A549 (cell line): ENCODE results near the gene AGPAT2. TPM values are rescaled to one million over a fixed set of nuclear protein-coding genes. Genes with fewer than 3 reads are reported as not detected.

ENCODE experiments used
- ATAC-seq, 2 experiments: fragments of 200-7000 bp in 1 of 2; fragments of >200 bp in 1 of 2; cut with Nextera tagmentation in 1 of 2; cut with Tn5 transposase in 1 of 2; 3 replicates each; pipeline versions ENCODE4 v1.8.0 to v1.9.1; 2018 to 2020; ENCODE audit warnings: mild to moderate bottlenecking in 1 of 2, moderate library complexity in 1 of 2
- CTCF ChIA-PET: fragments of 300-600 bp; sonication (Branson Sonifier 250); formaldehyde crosslinking; extraction: SDS; loops from one replicate; lab custom pipeline; 2021; ENCODE audit warnings: antibody characterized with exemption, inconsistent platforms; lab: Yijun Ruan, JAX
- POLR2A ChIA-PET: fragments of 350-600 bp; formaldehyde crosslinking; extraction: SDS; loops from one replicate; lab custom pipeline; 2021; ENCODE audit warnings: antibody characterized with exemption, inconsistent platforms; lab: Yijun Ruan, JAX
- DNase-seq, 2 experiments: peaks; one replicate each; pipeline versions ENCODE4 v3.0.0 to v3.0.0-alpha.2; 2011 to 2016; ENCODE audit warnings: low read depth in 1 of 2, low spot score in 1 of 2
- FAIRE-seq: peaks from 2 replicates; lab custom pipeline; 2011; peaks lifted over from hg19 to GRCh38; lab: Jason Lieb, UNC
- H3K27ac ChIP-seq, 2 experiments: fragments of >200 bp; sonication (Bioruptor Twin); formaldehyde crosslinking; 3 replicates each; pipeline ENCODE4 v1.5.1; 2016 to 2017
- H3K4me1 ChIP-seq: fragments of >200 bp; sonication (Bioruptor Twin); formaldehyde crosslinking; 3 replicates; pipeline ENCODE4 v1.6.1; 2016
- H3K4me2 ChIP-seq: fragments of >200 bp; sonication (Bioruptor Twin); formaldehyde crosslinking; 3 replicates; pipeline ENCODE4 v1.6.1; 2016
- H3K4me3 ChIP-seq: fragments of >200 bp; sonication (Bioruptor Twin); formaldehyde crosslinking; 3 replicates; pipeline ENCODE4 v1.5.1; 2016
- H3K9me3 ChIP-seq: fragments of >200 bp; sonication (Bioruptor Twin); formaldehyde crosslinking; 3 replicates; pipeline ENCODE4 v1.6.1; 2016
- BCL3 ChIP-seq: fragments of >200 bp; sonication (Bioruptor Twin); formaldehyde crosslinking; IDR thresholded peaks from 3 replicates; pipeline ENCODE4 v1.6.1; 2016
- E2F6 ChIP-seq: IDR thresholded peaks from 2 replicates; pipeline ENCODE4 v1.6.1; 2012; ENCODE audit warnings: low read depth, borderline replicate concordance
- EHF ChIP-seq: fragments of 250-450 bp; sonication (Bioruptor Pico); IDR thresholded peaks from 2 replicates; pipeline ENCODE4 v1.5.0; 2020; ENCODE audit warnings: mild to moderate bottlenecking
- ELK1 ChIP-seq: fragments of 150-350 bp; IDR thresholded peaks from 2 replicates; pipeline ENCODE4 v1.6.1; 2014; ENCODE audit warnings: low read depth, mild to moderate bottlenecking, low read length
- ESRRA ChIP-seq: fragments of 150-350 bp; IDR thresholded peaks from 2 replicates; pipeline ENCODE4 v1.6.1; 2014; ENCODE audit warnings: mild to moderate bottlenecking, low read length, borderline replicate concordance
- FOSB ChIP-seq: fragments of 250-450 bp; sonication (Bioruptor Pico); IDR thresholded peaks from 2 replicates; pipeline ENCODE4 v1.5.0; 2020; ENCODE audit warnings: mild to moderate bottlenecking, moderate library complexity
- FOSL2 ChIP-seq, 2 experiments: fragments of 450-650 bp in 1 of 2; fragments of >200 bp in 1 of 2; sonication (Bioruptor Twin) in 1 of 2; formaldehyde crosslinking; IDR thresholded peaks; 2 replicates each; pipeline versions ENCODE4 v1.5.0 to v1.6.1; 2016 to 2020; ENCODE audit warnings: mild to moderate bottlenecking in 1 of 2, moderate library complexity in 1 of 2
- FOXS1 ChIP-seq: fragments of 250-450 bp; sonication (Bioruptor Pico); IDR thresholded peaks from 2 replicates; pipeline ENCODE4 v1.5.0; 2020; ENCODE audit warnings: mild to moderate bottlenecking, moderate library complexity
- HDAC2 ChIP-seq: fragments of 200-600 bp; sonication (generic); IDR thresholded peaks from 2 replicates; pipeline ENCODE4 v1.6.1; 2016
- HEYL ChIP-seq: fragments of 250-450 bp; sonication (Bioruptor Pico); IDR thresholded peaks from 2 replicates; pipeline ENCODE4 v1.8.0; 2021; ENCODE audit warnings: mild to moderate bottlenecking, moderate library complexity
- HMGXB4 ChIP-seq: fragments of 250-450 bp; sonication (Bioruptor Pico); IDR thresholded peaks from 2 replicates; pipeline ENCODE4 v1.5.0; 2021; ENCODE audit warnings: mild to moderate bottlenecking, moderate library complexity, borderline replicate concordance
- JUNB ChIP-seq: fragments of >200 bp; sonication (Bioruptor Twin); formaldehyde crosslinking; IDR thresholded peaks from 2 replicates; pipeline ENCODE4 v1.6.1; 2016
- MYC ChIP-seq: IDR thresholded peaks from 2 replicates; pipeline ENCODE4 v1.6.1; 2012; ENCODE audit warnings: mild to moderate bottlenecking, inconsistent platforms, low read length, improper control_type of control experiment, borderline replicate concordance
- NFE2L2 ChIP-seq: fragments of 150-350 bp; conservative IDR thresholded peaks from 2 replicates; pipeline ENCODE4 v1.6.1; 2014; ENCODE audit warnings: low read length
- NR3C1 ChIP-seq: fragments of >200 bp; sonication (Bioruptor Twin); formaldehyde crosslinking; IDR thresholded peaks from 3 replicates; pipeline ENCODE4 v1.6.1; 2017
- POLR2AphosphoS2 ChIP-seq: conservative IDR thresholded peaks from 2 replicates; pipeline ENCODE4 v1.6.1; 2012; ENCODE audit warnings: low read length, improper control_type of control experiment, inconsistent platforms
- RAD21 ChIP-seq, 2 experiments: fragments of >200 bp in 1 of 2; sonication (Bioruptor Twin) in 1 of 2; formaldehyde crosslinking in 1 of 2; IDR thresholded peaks in 1 of 2; conservative IDR thresholded peaks in 1 of 2; 2 replicates in 1 of 2; 3 replicates in 1 of 2; pipeline ENCODE4 v1.6.1; 2012 to 2018; ENCODE audit warnings: inconsistent platforms in 1 of 2
- RARB ChIP-seq: fragments of 250-450 bp; sonication (Bioruptor Pico); IDR thresholded peaks from 2 replicates; pipeline ENCODE4 v1.8.0; 2021; ENCODE audit warnings: mild to moderate bottlenecking, moderate library complexity
- ZFP36 ChIP-seq: fragments of 450-650 bp; IDR thresholded peaks from 2 replicates; pipeline ENCODE4 v1.6.1; 2014; ENCODE audit warnings: borderline replicate concordance; ENCODE audit not compliant: partially characterized antibody
- ZNF302 ChIP-seq: fragments of 250-450 bp; sonication (Bioruptor Pico); IDR thresholded peaks from 2 replicates; pipeline ENCODE4 v1.9.0; 2021; ENCODE audit warnings: inconsistent platforms, mild to moderate bottlenecking, moderate library complexity
- ZSCAN20 ChIP-seq: fragments of 250-450 bp; sonication (Bioruptor Pico); IDR thresholded peaks from 2 replicates; pipeline ENCODE4 v1.8.0; 2022; ENCODE audit warnings: mild to moderate bottlenecking, moderate library complexity
- WGBS: methylation state at CpG from one replicate; pipeline ENCODE4 v1.1.6; 2017; ENCODE audit errors: missing lambda C conversion rate; 5-methylcytosine and 5-hydroxymethylcytosine counted together
- polyA plus RNA-seq, 4 experiments: library from polyadenylated mRNA; depleted of rRNA in 3 of 4; stranded (reverse); fragments of >200 nt; fragmentation: RNase III in 1 of 4; extraction: RNeasy Plus Mini Kit Qiagen cat#74134 plus additional on column Dnase treatment in 1 of 4; gene quantifications; 2 replicates in 3 of 4; 3 replicates in 1 of 4; pipeline ENCODE4 v1.2.3, GENCODE V29; 2011 to 2017

Gene AGPAT2
- polyA plus RNA-seq, 2 of the 4 experiments (the other 2 are of a cell fraction): 32.3 to 49.5 TPM

- CTCF ChIA-PET: interaction anchor here (1.1 to 13.4 kb wide), 7 partner anchors 9 to 42 kb away, joined by 3 to 186 read pairs (median 5); no protein-coding TSS in a partner anchor
- no peak for ATAC-seq
- whole genome bisulfite sequencing: 90% methylated on average over 14 of the region's 16 CpGs
Observed at GRCh38 chr9:136683173-136683745, 4.0 kb downstream of the AGPAT2 start.

GRCh38 chr9:136682710-136683109 is 4.5 kb downstream of the AGPAT2 start:
- peaks cover 14% of the 10 kb centered on the region for H3K4me1 ChIP-seq
- H3K4me2 ChIP-seq: no peak overlapping the region
- CTCF ChIA-PET: interaction anchor here (1.0 to 13.4 kb wide), 9 partner anchors 9 to 45 kb away, joined by 3 to 186 read pairs (median 4); no protein-coding TSS in a partner anchor
- TF ChIP-seq EHF (CRISPR knock-in tag) (no peak), FOSB (no peak), RARB (CRISPR knock-in tag) (no peak), NR3C1 (no peak), FOXS1 (no peak), POLR2AphosphoS2 (no peak), JUNB (no peak), ZFP36 (no peak), NFE2L2 (no peak), ELK1 (no peak), ZSCAN20 (CRISPR knock-in tag) (no peak), ZNF302 (CRISPR knock-in tag) (no peak), BCL3 (no peak)
- H3K9me3 ChIP-seq: no peaks in the 10 kb centered on the region
- H3K27ac ChIP-seq: 0 out of 6 replicates have a peak overlapping the region, but pooled peaks of 1 of the 2 experiments have one; percentile 3
- H3K4me3 ChIP-seq: no peak overlapping the region
- no peak for DNase-seq
- no peak for FAIRE-seq
- WGBS: 93% methylated on average over 7 of the region's 10 CpGs
- ATAC-seq: no peak
- POLR2A ChIA-PET: no interaction called here

More at GRCh38 chr9:136683173-136683745, 4.0 kb downstream of the AGPAT2 start:
- Histone ChIP-seq H3K4me3 (no peak overlapping the region), H3K9me3 (no peaks in the 10 kb centered on the region), H3K27ac (no peak overlapping the region), H3K4me2 (no peak overlapping the region)
- FAIRE-seq: no peak
- POLR2A ChIA-PET: no interaction called here
- TF ChIP-seq FOXS1 (no peak), HMGXB4 (CRISPR knock-in tag) (no peak), HEYL (CRISPR knock-in tag) (no peak), HDAC2 (no peak), RAD21 (conservative IDR thresholded peaks at IDR 0.05 in 1 of 2, IDR thresholded peaks at IDR 0.05 in 1 of 2) (no peak), RARB (CRISPR knock-in tag) (no peak), E2F6 (no peak), FOSL2 (IDR thresholded peaks at IDR 0.05) (no peak), FOSL2 (CRISPR knock-in tag; IDR thresholded peaks at IDR 0.05) (no peak), MYC (no peak), ESRRA (no peak), ELK1 (no peak)
- TF ChIP-seq, all 56 proteins: peak for 0
- peaks cover 20% of the 10 kb centered on the region for H3K4me1 ChIP-seq
- DNase-seq: no peak
